HCEC 1CT (cell line): ENCODE results near the gene CDPF1.
"Not testable (repeated sequence)": the region's sequence is repeated elsewhere in the genome, so short reads cannot be mapped to it uniquely, and the experiment has no call there.

ENCODE experiments used
- DNase-seq: peaks from one replicate; pipeline ENCODE4 v3.0.0-alpha.2; 2017

CDPF1 gene

GRCh38 chr22:46224044-46224897, 25.8 kb downstream of the CDPF1 start:
- no peak for DNase-seq

GRCh38 chr22:46220921-46221320, 29.2 kb downstream of the CDPF1 start:
- DNase-seq, result no peak

GRCh38 chr22:46219636-46220035, 30.5 kb downstream of the CDPF1 start:
- DNase-seq, result no peak

DNA sequence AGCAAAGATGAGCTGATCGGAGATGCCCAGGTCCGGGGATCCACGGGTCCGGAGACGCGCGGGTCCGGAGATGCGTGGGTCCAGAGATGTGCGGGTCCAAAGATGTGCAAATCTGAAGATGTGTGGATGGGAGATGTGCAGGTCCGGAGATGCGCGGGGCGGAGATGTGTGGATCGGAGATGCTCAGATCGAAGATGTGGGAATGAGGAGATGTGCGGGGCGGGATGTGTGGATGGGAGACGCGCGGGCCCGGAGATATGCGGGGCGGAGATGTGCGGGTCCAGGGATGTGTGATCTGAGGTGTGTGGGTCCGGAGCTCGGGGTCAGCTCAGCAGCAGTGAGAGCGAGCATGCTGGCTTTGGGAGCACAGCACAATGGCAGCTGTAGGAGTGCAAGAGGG, 35.5 kb downstream of the CDPF1 start:
- DNase-seq, result no peak

DNA sequence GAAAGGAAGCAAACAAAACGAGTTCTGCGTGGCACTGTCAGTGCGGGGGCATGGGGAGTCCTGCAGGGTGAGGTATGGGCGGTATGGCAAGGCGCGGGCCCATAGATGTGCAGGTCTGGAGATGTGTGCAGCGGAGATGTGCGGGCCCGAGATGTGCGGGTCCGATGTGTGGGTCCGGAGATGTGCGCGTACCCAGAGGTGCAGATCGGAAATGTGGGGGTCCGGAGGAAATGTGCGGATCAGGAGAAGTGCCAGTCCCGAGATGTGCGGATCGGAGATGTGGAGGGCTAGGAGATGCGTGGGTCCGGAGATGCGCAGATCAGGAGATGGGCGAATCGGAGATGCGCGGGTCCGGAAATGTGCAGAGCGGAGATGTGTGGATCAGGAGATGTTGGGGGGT, 35.9 kb downstream of the CDPF1 start:
- DNase-seq, result no peak

GRCh38 chr22:46213052-46213451, 37.0 kb downstream of the CDPF1 start:
- DNase-seq, result no peak

DNA sequence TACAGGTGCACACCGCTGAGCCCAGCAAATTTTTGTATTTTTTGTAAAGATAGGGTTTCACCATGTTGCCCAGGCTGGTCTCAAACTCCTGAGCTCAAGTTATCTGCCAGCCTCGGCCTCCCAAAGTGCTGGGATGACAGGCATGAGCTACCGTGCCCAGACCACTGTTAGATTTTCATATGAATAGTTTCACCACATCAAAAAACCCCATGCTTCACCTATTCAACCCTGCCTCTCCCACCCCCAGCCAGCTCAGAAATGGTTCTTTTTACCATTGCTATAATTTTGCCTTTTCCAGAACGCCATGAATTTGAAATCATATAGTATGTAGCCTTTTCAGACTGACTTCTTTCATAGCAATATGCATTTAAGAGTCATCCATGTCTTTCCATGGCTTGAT, 37.9 kb downstream of the CDPF1 start:
- DNase-seq, result no peak

GRCh38 chr22:46209262-46209661, 40.8 kb downstream of the CDPF1 start:
- DNase-seq, result no peak

GRCh38 chr22:46203601-46203980, 46.5 kb downstream of the CDPF1 start:
- no peak for DNase-seq

- DNase-seq, result no peak
Observed at GRCh38 chr22:46202897-46203600, 47.0 kb downstream of the CDPF1 start.

GRCh38 chr22:46201059-46201757, 48.9 kb downstream of the CDPF1 start:
- no peak for DNase-seq

- not testable (repeated sequence) for DNase-seq
Observed at GRCh38 chr22:46198806-46199205, 51.3 kb downstream of the CDPF1 start.

DNA sequence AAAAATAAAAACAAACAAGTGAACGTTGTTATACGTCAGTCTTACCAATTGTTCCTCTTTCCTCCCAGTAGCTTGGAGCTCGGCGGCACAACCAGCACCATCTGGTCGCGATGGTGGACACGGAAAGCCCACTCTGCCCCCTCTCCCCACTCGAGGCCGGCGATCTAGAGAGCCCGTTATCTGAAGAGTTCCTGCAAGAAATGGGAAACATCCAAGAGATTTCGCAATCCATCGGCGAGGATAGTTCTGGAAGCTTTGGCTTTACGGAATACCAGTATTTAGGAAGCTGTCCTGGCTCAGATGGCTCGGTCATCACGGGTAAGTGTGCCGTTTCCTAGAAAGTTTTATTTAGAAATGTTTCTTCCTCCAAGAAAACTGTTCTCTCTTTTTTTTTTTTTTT, 51.8 kb downstream of the CDPF1 start:
- no peak for DNase-seq

DNA sequence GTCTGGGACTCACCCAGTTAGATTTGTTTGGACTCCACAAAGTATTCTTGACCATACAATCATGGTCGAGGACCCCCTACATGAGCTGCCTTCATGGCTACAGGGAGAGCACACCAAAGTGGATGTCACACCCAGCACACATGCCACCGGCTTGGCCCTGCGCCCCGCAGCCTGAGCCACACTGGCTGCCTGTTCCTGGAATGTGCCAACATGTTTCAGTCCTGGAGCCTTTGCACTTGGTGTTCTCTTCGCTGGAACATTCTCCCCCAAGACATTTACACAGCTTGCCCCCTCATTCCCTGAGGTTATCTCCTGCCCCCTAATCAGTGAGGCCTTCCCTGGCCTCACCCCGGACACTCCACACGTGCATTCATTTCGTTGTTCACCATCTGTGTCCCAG, 53.8 kb downstream of the CDPF1 start:
- DNase-seq, result no peak

DNA sequence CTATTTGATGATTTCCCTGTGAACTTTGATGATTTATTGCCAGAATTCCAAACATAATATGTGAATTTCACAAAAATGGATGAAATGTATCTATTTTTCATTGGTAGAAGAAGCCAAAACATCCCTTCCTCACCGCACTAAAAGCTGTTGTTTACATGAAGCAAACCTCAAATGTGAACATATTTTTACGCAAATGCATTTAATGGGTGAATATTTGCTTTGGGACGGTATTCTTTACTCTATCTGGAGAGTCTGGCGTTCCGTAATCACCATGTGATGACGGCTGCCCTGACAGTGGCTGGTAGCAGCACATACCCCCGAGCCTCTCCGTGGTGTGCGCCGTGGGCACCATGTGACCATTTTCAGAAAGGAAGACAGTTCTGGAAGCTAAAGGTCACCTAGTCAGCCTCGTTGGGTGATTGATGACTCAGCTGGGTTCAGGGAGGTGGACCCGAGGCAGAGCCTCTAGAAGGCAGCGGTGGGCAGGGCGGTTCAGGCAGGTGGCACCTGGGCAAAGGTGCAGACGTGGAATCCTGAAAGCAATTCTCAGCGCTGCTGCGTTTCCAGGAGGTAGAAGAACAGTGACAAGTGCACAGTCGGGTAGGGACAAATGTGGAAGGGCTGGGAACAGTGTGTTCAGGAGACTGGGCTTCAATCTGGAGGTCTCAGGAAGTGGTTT, 54.5 kb downstream of the CDPF1 start:
- DNase-seq, result no peak
